ENCODE results near the gene PCDH15. TPM values are rescaled to one million over a fixed set of nuclear protein-coding genes. Genes with fewer than 3 reads are reported as not detected.

Gene PCDH15
- total and polyA plus RNA-seq, 2 experiments from 2014 or later = 1.1 to 1.7 TPM

GRCh38 chr10:53903756-53904155, 897.3 kb downstream of the PCDH15 start:
- H3K4me2 ChIP-seq = no peak overlapping the region
- H3K27ac ChIP-seq = no peak overlapping the region
- no peak for DNase-seq (ENCODE audit: low spot score)
- no peaks in the 10 kb centered on the region for H3K9me2 ChIP-seq (replicated peaks; ENCODE audit: insufficient read depth)
- H3K36me3 ChIP-seq (replicated peaks; ENCODE audit: insufficient read depth, low read depth) = no peaks in the 10 kb centered on the region
- H3K4me3 ChIP-seq = no peak overlapping the region
- no peak overlapping the region for H2AFZ ChIP-seq
- WGBS (ENCODE audit: low lambda C conversion rate, missing lambda C conversion rate) = 83% methylated on average over 1 of the region's 1 CpG
- TF ChIP-seq EZH2 (IDR thresholded peaks at IDR 0.05; ENCODE audit: borderline replicate concordance) (no peak), EZH2phosphoT487 (IDR thresholded peaks at IDR 0.05; ENCODE audit: low read depth, severe bottlenecking, unreplicated experiment) (no peak), CTCF (IDR thresholded peaks at IDR 0.05; ENCODE audit: poor library complexity) (no peak)
- H4K20me1 ChIP-seq (ENCODE audit: insufficient read depth, poor library complexity, severe bottlenecking) = no peaks in the 10 kb centered on the region
- no peaks in the 10 kb centered on the region for H3K79me2 ChIP-seq
- no peaks in the 10 kb centered on the region for H3K27me3 ChIP-seq
- peaks cover 18% of the 10 kb centered on the region for H3K4me1 ChIP-seq (ENCODE audit: insufficient read depth)
- H3K9me3 ChIP-seq (ENCODE audit: low read depth) = no peaks in the 10 kb centered on the region

DNA sequence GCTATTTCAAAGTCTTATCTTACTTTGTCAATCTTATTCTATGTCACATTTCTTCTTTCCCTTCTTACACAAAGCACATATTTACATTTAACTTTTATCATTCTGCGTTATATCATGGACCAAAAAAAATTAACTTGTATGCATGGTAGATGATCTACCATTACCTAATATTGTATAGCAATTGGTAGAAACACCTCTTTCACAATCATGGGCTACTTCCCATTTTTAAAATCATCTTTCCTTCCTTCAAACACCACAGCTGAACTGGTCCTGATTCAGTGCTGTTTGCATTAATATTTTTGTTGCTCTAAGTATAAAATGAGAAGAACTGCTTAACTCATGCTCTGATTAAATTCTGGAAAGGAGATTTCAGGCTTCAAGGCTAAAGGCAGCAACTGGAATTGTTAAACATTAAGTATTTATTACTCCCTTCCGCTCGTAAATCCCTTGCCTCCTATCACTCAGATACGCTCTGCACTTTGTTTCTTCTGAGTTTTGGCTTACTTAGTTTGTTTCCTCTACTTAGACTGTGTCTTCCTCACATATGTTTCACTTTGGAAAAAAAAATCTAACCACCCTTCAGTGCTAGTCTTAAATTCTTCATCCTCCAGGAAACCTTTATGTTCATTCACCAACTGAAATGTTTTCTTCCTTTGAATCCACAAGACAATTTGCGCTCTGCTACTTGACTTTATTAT, 901.4 kb downstream of the PCDH15 start:
- no peak overlapping the region for H2AFZ ChIP-seq
- no peaks in the 10 kb centered on the region for H3K27me3 ChIP-seq
- no peaks in the 10 kb centered on the region for H3K36me3 ChIP-seq (replicated peaks; ENCODE audit: insufficient read depth, low read depth)
- no peaks in the 10 kb centered on the region for H3K9me2 ChIP-seq (replicated peaks; ENCODE audit: insufficient read depth)
- no peaks in the 10 kb centered on the region for H4K20me1 ChIP-seq (ENCODE audit: insufficient read depth, poor library complexity, severe bottlenecking)
- DNase-seq (ENCODE audit: low spot score) = no peak
- peaks cover 18% of the 10 kb centered on the region for H3K4me1 ChIP-seq (ENCODE audit: insufficient read depth)
- WGBS (ENCODE audit: low lambda C conversion rate, missing lambda C conversion rate) = 29% methylated on average over 5 of the region's 5 CpGs
- TF ChIP-seq EZH2phosphoT487 (IDR thresholded peaks at IDR 0.05; ENCODE audit: low read depth, severe bottlenecking, unreplicated experiment) (no peak), EZH2 (IDR thresholded peaks at IDR 0.05; ENCODE audit: borderline replicate concordance) (no peak), CTCF (IDR thresholded peaks at IDR 0.05; ENCODE audit: poor library complexity) (no peak)
- H3K79me2 ChIP-seq = no peaks in the 10 kb centered on the region
- H3K27ac ChIP-seq = no peak overlapping the region
- peak overlapping the region; percentile 68 for H3K4me2 ChIP-seq
- H3K4me3 ChIP-seq = no peak overlapping the region
- no peaks in the 10 kb centered on the region for H3K9me3 ChIP-seq (ENCODE audit: low read depth)

DNA sequence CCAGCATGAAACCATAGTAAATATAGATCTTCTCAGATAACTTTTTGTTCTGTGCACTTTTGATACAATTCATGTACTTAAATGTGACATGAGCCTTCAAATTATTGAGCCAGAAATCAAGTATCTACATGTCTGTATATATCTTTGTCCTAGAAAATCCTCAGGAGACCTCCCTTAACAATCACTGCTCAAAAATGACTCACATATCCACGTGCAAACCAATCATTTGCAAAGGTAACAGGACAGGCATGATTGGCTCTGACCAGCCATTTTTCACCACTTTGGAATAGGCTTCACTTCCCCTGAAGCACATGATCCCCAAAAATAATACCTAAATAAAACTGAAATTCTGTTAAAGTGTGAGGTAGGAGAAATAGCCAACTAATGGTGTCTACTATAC, 902.5 kb downstream of the PCDH15 start:
- H3K79me2 ChIP-seq = no peaks in the 10 kb centered on the region
- H3K27ac ChIP-seq = no peak overlapping the region
- H3K9me3 ChIP-seq (ENCODE audit: low read depth) = no peaks in the 10 kb centered on the region
- H2AFZ ChIP-seq = no peak overlapping the region
- no peak for DNase-seq (ENCODE audit: low spot score)
- 57% methylated on average over 1 of the region's 1 CpG for WGBS (ENCODE audit: low lambda C conversion rate, missing lambda C conversion rate)
- H3K4me3 ChIP-seq = no peak overlapping the region
- H3K9me2 ChIP-seq (replicated peaks; ENCODE audit: insufficient read depth) = no peaks in the 10 kb centered on the region
- H4K20me1 ChIP-seq (ENCODE audit: insufficient read depth, poor library complexity, severe bottlenecking) = no peaks in the 10 kb centered on the region
- no peak for TF ChIP-seq EZH2phosphoT487 (IDR thresholded peaks at IDR 0.05; ENCODE audit: low read depth, severe bottlenecking, unreplicated experiment)
- TF ChIP-seq EZH2 (IDR thresholded peaks at IDR 0.05; ENCODE audit: borderline replicate concordance) = no peak
- no peak for TF ChIP-seq CTCF (IDR thresholded peaks at IDR 0.05; ENCODE audit: poor library complexity)
- H3K4me2 ChIP-seq = no peak overlapping the region
- H3K4me1 ChIP-seq (ENCODE audit: insufficient read depth) = peaks cover 18% of the 10 kb centered on the region
- no peaks in the 10 kb centered on the region for H3K27me3 ChIP-seq
- no peaks in the 10 kb centered on the region for H3K36me3 ChIP-seq (replicated peaks; ENCODE audit: insufficient read depth, low read depth)
